Endothelial cell of umbilical vein (primary cell): ENCODE data around the gene MPZL3. TPM values are rescaled to one million over a fixed set of nuclear protein-coding genes. Genes with fewer than 3 reads are reported as not detected.

ENCODE experiments used
- BruUV-seq: library from RNA; stranded (reverse); fragments of 400-500 nt; replicated peaks from 2 replicates; lab custom pipeline; 2021; lab: Mats Ljungman, UMichigan
- CTCF ChIA-PET: fragments of 300-600, 350-600 bp; sonication (Branson Sonifier 250); formaldehyde crosslinking; loops from one replicate; lab custom pipeline; 2021; ENCODE audit warnings: antibody characterized with exemption, inconsistent platforms; lab: Charles Lee
- POLR2A ChIA-PET: fragments of 300-600, 350-600 bp; sonication (Branson Sonifier 250); formaldehyde crosslinking; loops from one replicate; lab custom pipeline; 2021; ENCODE audit warnings: antibody characterized with exemption, inconsistent platforms; lab: Charles Lee
- DNase-seq: peaks from one replicate; pipeline ENCODE4 v3.0.0-alpha.2; 2011; ENCODE audit warnings: low read depth, low spot score
- FAIRE-seq: peaks from 2 replicates; lab custom pipeline; 2011; peaks lifted over from hg19 to GRCh38; lab: Jason Lieb, UNC
- H2AFZ ChIP-seq: 2 replicates; pipeline ENCODE4 v1.6.0; 2012; ENCODE audit warnings: low read depth, low read length, control low read depth, inconsistent platforms
- H3K27ac ChIP-seq: 2 replicates; pipeline ENCODE4 v1.5.1; 2011; ENCODE audit warnings: low read depth, mild to moderate bottlenecking, control low read depth, low read length, moderate library complexity; ENCODE audit not compliant: insufficient read depth
- H3K27me3 ChIP-seq, 2 experiments: 2 replicates each; pipeline versions ENCODE4 v1.6.0 to v1.6.1; 2011; ENCODE audit warnings: low read length in 2 of 2, mixed read lengths in 1 of 2; ENCODE audit not compliant: control insufficient read depth in 2 of 2, insufficient read depth in 2 of 2
- H3K36me3 ChIP-seq, 2 experiments: 2 replicates in 1 of 2; 3 replicates in 1 of 2; pipeline ENCODE4 v1.5.1; 2011; ENCODE audit warnings: low read length in 2 of 2, mild to moderate bottlenecking in 1 of 2, moderate library complexity in 1 of 2; ENCODE audit not compliant: control insufficient read depth in 2 of 2, insufficient read depth in 2 of 2; ENCODE audit errors: extremely low read depth in 1 of 2
- H3K4me1 ChIP-seq: 3 replicates; pipeline ENCODE4 v1.5.1; 2011; ENCODE audit warnings: mild to moderate bottlenecking, low read length; ENCODE audit not compliant: control insufficient read depth, insufficient read depth; ENCODE audit errors: extremely low read depth
- H3K4me2 ChIP-seq: 2 replicates; pipeline ENCODE4 v1.6.1; 2011; ENCODE audit warnings: low read length, control low read depth, mixed read lengths; ENCODE audit not compliant: insufficient read depth
- H3K4me3 ChIP-seq, 3 experiments: fragments of 200-600 bp in 1 of 3; sonication (generic), shearing (Covaris generic) in 1 of 3; replicated peaks in 1 of 3; 2 replicates each; pipeline ENCODE4 v1.5.1; 2011 to 2016; ENCODE audit warnings: control low read depth in 3 of 3, low read length in 3 of 3, mild to moderate bottlenecking in 2 of 3, inconsistent platforms in 1 of 3, low read depth in 1 of 3, moderate library complexity in 1 of 3; ENCODE audit not compliant: insufficient read depth in 1 of 3
- H3K79me2 ChIP-seq: 2 replicates; pipeline ENCODE4 v1.6.0; 2012; ENCODE audit warnings: low read length, inconsistent platforms; ENCODE audit not compliant: control insufficient read depth, insufficient read depth
- H3K9ac ChIP-seq: replicated peaks from 2 replicates; pipeline ENCODE3; 2011; ENCODE audit warnings: low read length, control low read depth; ENCODE audit not compliant: insufficient read depth; ENCODE audit errors: extremely low read depth
- H3K9me1 ChIP-seq: replicated peaks from 3 replicates; pipeline ENCODE4 v1.6.0; 2011; ENCODE audit warnings: mild to moderate bottlenecking, low read length; ENCODE audit not compliant: control insufficient read depth, insufficient read depth; ENCODE audit errors: extremely low read depth
- H3K9me3 ChIP-seq: replicated peaks from 2 replicates; pipeline ENCODE4 v1.5.1; 2012; ENCODE audit warnings: low read length, inconsistent platforms; ENCODE audit not compliant: control insufficient read depth, insufficient read depth
- H4K20me1 ChIP-seq: replicated peaks from 2 replicates; pipeline ENCODE3; 2011; ENCODE audit warnings: mild to moderate bottlenecking, low read length; ENCODE audit not compliant: control insufficient read depth, insufficient read depth; ENCODE audit errors: extremely low read depth
- CTCF ChIP-seq, 2 donors: IDR thresholded peaks; 1 replicate in 1 of 2; 2 replicates in 1 of 2; pipeline ENCODE4 v1.5.1; 2011; ENCODE audit warnings: low read length in 2 of 2, mild to moderate bottlenecking in 2 of 2, moderate library complexity in 2 of 2, control low read depth in 1 of 2, inconsistent platforms in 1 of 2, low read depth in 1 of 2; ENCODE audit not compliant: insufficient read depth in 1 of 2; ENCODE audit errors: extremely low read depth in 1 of 2
- EZH2 ChIP-seq: IDR thresholded peaks from 2 replicates; pipeline ENCODE4 v1.6.1; 2012; ENCODE audit warnings: borderline replicate concordance, low read depth, mild to moderate bottlenecking, moderate library complexity, low read length, inconsistent platforms; ENCODE audit not compliant: severe bottlenecking
- FOS ChIP-seq: IDR thresholded peaks from 2 replicates; pipeline ENCODE4 v1.6.1; 2011; ENCODE audit warnings: mild to moderate bottlenecking, low read length, moderate library complexity, borderline replicate concordance; ENCODE audit not compliant: insufficient read depth
- GATA2 ChIP-seq: IDR thresholded peaks from 2 replicates; pipeline ENCODE4 v1.7.0; 2011; ENCODE audit warnings: low read depth, mild to moderate bottlenecking, moderate library complexity, mixed read lengths, low read length; ENCODE audit not compliant: insufficient read length, insufficient read depth
- JUN ChIP-seq: IDR thresholded peaks from 2 replicates; pipeline ENCODE4 v1.6.1; 2011; ENCODE audit warnings: borderline replicate concordance, low read depth; ENCODE audit not compliant: insufficient read length, insufficient read depth
- MAX ChIP-seq: IDR thresholded peaks from 2 replicates; pipeline ENCODE4 v1.6.1; 2011; ENCODE audit not compliant: insufficient read depth, insufficient read length
- MYC ChIP-seq: IDR thresholded peaks from one replicate; pipeline ENCODE4 v1.6.1; 2011; ENCODE audit warnings: mild to moderate bottlenecking, low read depth, low read length
- POLR2A ChIP-seq: IDR thresholded peaks from 2 replicates; pipeline ENCODE4 v1.6.1; 2012; ENCODE audit warnings: low read depth, mild to moderate bottlenecking, control low read depth, low read length
- POLR2AphosphoS5 ChIP-seq: IDR thresholded peaks from 2 replicates; pipeline ENCODE4 v1.6.1; 2012; ENCODE audit warnings: low read depth, mild to moderate bottlenecking, control low read depth, low read length, moderate library complexity; ENCODE audit not compliant: insufficient read depth
- dilution Hi-C: fragments of 300-500 bp; cut with MboI; formaldehyde crosslinking; loops from one replicate; pipeline ENCODE4 v1.15.0; 2019; ENCODE audit warnings: low sequenced_read_pairs; ENCODE audit not compliant: extremely low pct_ligation_motif_present
- intact Hi-C: fragments of 100-400 bp; cut with micrococcal nuclease; formaldehyde crosslinking; loops from one replicate; pipeline ENCODE4 v1.10.0; 2022
- polyA plus RNA-seq, 4 experiments: library from polyadenylated mRNA; depleted of rRNA in 3 of 4; stranded (reverse) in 3 of 4; unstranded in 1 of 4; fragments of >200 nt; gene quantifications; 2 replicates each; pipeline versions ENCODE4 v1.2.1 to v1.2.3, GENCODE V29; 2011 to 2012; ENCODE audit warnings: missing spikeins in 1 of 4
- total RNA-seq: library from RNA; stranded (reverse); gene quantifications from 2 replicates; pipeline ENCODE4 v1.2.3, GENCODE V29; 2021

MPZL3 gene
- total and polyA plus RNA-seq, 2 donors (not counting 3 experiments of a cell fraction or from before 2014, with no cell fraction given): 2.5 to 7.1 TPM

- DNase-seq (no peak), FAIRE-seq (no peak)
- no peak overlapping the region for H2AFZ ChIP-seq
- H3K4me3 ChIP-seq: no peak overlapping the region
- H3K4me2 ChIP-seq: no peak overlapping the region
- H3K27me3 ChIP-seq: no peaks in the 10 kb centered on the region
- no peak overlapping the region for H3K9ac ChIP-seq
- no peaks in the 10 kb centered on the region for H3K9me3 ChIP-seq
- TF ChIP-seq POLR2AphosphoS5 (no peak), POLR2A (no peak), GATA2 (no peak), JUN (no peak), CTCF (IDR thresholded peaks at IDR 0.05; ENCODE audit: extremely low read depth in 1 of 2, insufficient read depth in 1 of 2, low read depth in 1 of 2, low read length in 2 of 2) (no peak), MAX (no peak), MYC (no peak), EZH2 (no peak), FOS (no peak)
- dilution Hi-C loops: no loop called here
- H3K9me1 ChIP-seq: no peaks in the 10 kb centered on the region
- ChIA-PET CTCF (interaction anchor here (0.7 to 3.6 kb wide), 42 partner anchors 9 to 193 kb away, joined by 3 to 53 read pairs (median 5); partner anchors contain the start of genes CD3D and MPZL2), POLR2A (no interaction called here)
- no peaks in the 10 kb centered on the region for H3K79me2 ChIP-seq
- no peaks in the 10 kb centered on the region for H4K20me1 ChIP-seq
- H3K4me1 ChIP-seq: no peaks in the 10 kb centered on the region
- H3K27ac ChIP-seq: no peak overlapping the region
- no TSS peak for BruUV-seq
- intact Hi-C loops: loop anchor here (2.0 kb wide), 1 partner anchor 58 kb away; no protein-coding TSS in a partner anchor
- no peaks in the 10 kb centered on the region for H3K36me3 ChIP-seq
These were observed 43.0 kb upstream of the MPZL3 start for GRCh38 chr11:118295199-118295598.
